GM12864 (cell line): ENCODE measurements around the gene AHI1.

Experiments
- DNase-seq: peaks from one replicate; pipeline ENCODE4 v3.0.0-alpha.2; 2011; ENCODE audit warnings: low read depth
- H3K4me3 ChIP-seq: 2 replicates; pipeline ENCODE4 v1.5.1; 2011; ENCODE audit warnings: mild to moderate bottlenecking, low read depth, low read length, control low read depth
- CTCF ChIP-seq: IDR thresholded peaks from 2 replicates; pipeline ENCODE4 v1.5.1; 2011; ENCODE audit warnings: low read depth, mild to moderate bottlenecking, moderate library complexity, low read length, control low read depth, inconsistent platforms; ENCODE audit errors: missing control alignments

Gene AHI1

GRCh38 chr6:135319819-135320218, 177.7 kb downstream of the AHI1 start:
- H3K4me3 ChIP-seq = no peak overlapping the region
- DNase-seq = no peak
- TF ChIP-seq CTCF = no peak

GRCh38 chr6:135318738-135319469, 178.6 kb downstream of the AHI1 start:
- no peak for TF ChIP-seq CTCF
- DNase-seq = no peak
- no peak overlapping the region for H3K4me3 ChIP-seq

- no peak for DNase-seq
- no peak overlapping the region for H3K4me3 ChIP-seq
- TF ChIP-seq CTCF = peak; percentile 14
Measured at GRCh38 chr6:135314543-135314942, 183.0 kb downstream of the AHI1 start.

- DNase-seq = no peak
- no peak for TF ChIP-seq CTCF
- no peak overlapping the region for H3K4me3 ChIP-seq
Measured at GRCh38 chr6:135311446-135312200, 185.9 kb downstream of the AHI1 start.

- H3K4me3 ChIP-seq = no peak overlapping the region
- no peak for TF ChIP-seq CTCF
- no peak for DNase-seq
Measured at GRCh38 chr6:135310291-135310690, 187.2 kb downstream of the AHI1 start.

GRCh38 chr6:135306740-135307420, 190.7 kb downstream of the AHI1 start:
- TF ChIP-seq CTCF = no peak
- H3K4me3 ChIP-seq = no peak overlapping the region
- DNase-seq = no peak
